ENCODE data around the gene C16orf46.

C16orf46 gene

DNA sequence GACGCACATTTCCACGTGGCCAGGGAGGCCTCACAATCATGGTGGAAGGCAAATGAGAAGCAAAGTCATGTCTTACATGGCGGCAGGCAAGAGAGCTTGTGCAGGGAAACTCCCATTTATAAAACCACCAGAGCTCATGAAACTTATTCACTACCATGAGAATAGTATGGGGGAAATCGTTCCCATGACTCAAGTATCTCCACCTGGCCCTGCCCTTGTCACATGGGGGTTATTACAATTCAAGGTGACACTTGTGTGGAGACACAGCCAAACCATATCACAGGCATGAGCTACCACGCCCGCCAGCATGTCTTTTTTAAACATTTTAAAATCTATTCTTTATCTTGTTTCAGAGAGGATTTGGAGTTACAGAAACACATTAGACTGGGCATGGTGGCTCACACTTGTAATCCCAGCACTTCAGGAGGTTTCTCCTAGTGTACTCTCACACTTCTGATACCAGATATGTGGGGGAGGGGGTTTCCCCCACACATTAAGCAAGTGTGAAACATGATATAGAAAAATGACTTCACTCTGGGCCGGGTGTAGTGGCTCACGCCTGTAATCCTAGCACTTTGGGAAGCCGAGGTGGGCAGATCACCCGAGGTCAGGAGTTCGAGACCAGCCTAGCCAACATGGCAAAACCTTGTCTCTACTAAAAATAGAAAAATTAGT is 47.0 kb downstream of the C16orf46 start:
- H3K27me3 ChIP-seq (ENCODE audit: low read depth) = no peaks in the 10 kb centered on the region
- peaks cover 39% of the 10 kb centered on the region for H3K36me3 ChIP-seq (replicated peaks)
- H3K9me3 ChIP-seq = peaks cover 5% of the 10 kb centered on the region; the same call in 1 of the 2 replicates
- H3K4me3 ChIP-seq = no peak overlapping the region
- in situ Hi-C loops (cut with MboI; ENCODE audit: low sequenced_read_pairs) = loop anchor here (25.0 kb wide), 1 partner anchor 707 kb away; no protein-coding TSS in a partner anchor
- H3K4me1 ChIP-seq = no peaks in the 10 kb centered on the region; the same call in 1 of the 2 replicates
- DNase-seq (ENCODE audit: low spot score in 2 of 2) = no peak

- peaks cover 65% of the 10 kb centered on the region for H3K36me3 ChIP-seq (replicated peaks)
Measured at GRCh38 chr16:81026429-81026828, 50.6 kb downstream of the C16orf46 start.

DNA sequence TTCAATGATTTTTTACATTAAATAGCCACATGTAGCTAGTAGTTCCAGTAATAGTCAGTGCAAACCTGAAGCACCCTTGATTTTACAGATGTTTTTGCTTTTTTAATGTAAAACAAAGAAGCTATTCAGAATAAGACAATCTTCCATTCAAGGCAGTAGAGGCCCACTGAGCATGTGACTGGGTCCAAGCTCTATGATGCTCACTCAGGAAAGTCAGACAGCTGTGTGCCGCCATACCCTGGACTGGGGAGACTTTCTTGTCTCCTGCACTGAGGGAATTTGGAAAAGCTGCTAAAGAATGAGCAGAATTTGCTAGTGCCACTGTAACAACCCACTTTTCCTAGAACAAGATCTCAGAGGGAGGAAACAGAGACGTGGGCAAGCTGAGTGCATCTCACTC is 58.5 kb downstream of the C16orf46 start:
- no peak for DNase-seq (ENCODE audit: low spot score in 2 of 2)
- in situ Hi-C loops (cut with MboI; ENCODE audit: low sequenced_read_pairs) = no loop called here
- no peaks in the 10 kb centered on the region for H3K9me3 ChIP-seq
- peaks cover 96% of the 10 kb centered on the region for H3K36me3 ChIP-seq (replicated peaks)
- H3K4me1 ChIP-seq = no peaks in the 10 kb centered on the region
- no peaks in the 10 kb centered on the region for H3K27me3 ChIP-seq (ENCODE audit: low read depth)
- no peak overlapping the region for H3K4me3 ChIP-seq

More at GRCh38 chr16:81026429-81026828, 50.6 kb downstream of the C16orf46 start:
- in situ Hi-C loops (cut with MboI; ENCODE audit: low sequenced_read_pairs) = loop anchor here (25.0 kb wide), 1 partner anchor 711 kb away; no protein-coding TSS in a partner anchor
- DNase-seq (ENCODE audit: low spot score in 2 of 2) = no peak
- no peaks in the 10 kb centered on the region for H3K9me3 ChIP-seq
- no peaks in the 10 kb centered on the region for H3K27me3 ChIP-seq (ENCODE audit: low read depth)
- H3K4me3 ChIP-seq = no peak overlapping the region
- H3K4me1 ChIP-seq = no peaks in the 10 kb centered on the region

DNA sequence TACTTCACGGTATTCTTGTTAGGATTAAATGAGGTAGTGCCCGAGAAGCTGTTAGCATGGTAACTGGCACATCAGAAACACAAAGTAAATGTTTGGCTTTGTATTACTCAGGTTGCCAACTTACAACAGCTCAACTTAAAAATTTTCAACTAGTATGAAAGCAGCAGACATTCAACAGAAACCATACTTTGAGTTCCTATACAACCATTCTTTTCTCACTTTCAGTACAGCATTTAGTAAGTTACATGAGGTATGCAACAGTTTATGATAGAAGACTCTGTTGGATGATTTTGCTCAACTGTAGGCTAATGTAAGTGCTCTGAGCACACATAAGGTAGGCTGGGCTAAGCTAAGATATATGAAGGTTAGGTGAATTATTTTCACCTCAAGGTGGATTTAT is 62.4 kb downstream of the C16orf46 start:
- in situ Hi-C loops (cut with MboI; ENCODE audit: low sequenced_read_pairs) = no loop called here
- Histone ChIP-seq H3K9me3 (no peaks in the 10 kb centered on the region), H3K36me3 (replicated peaks) (peaks cover 82% of the 10 kb centered on the region), H3K4me1 (no peaks in the 10 kb centered on the region), H3K27me3 (ENCODE audit: low read depth) (no peaks in the 10 kb centered on the region), H3K4me3 (no peak overlapping the region)
- DNase-seq (ENCODE audit: low spot score in 2 of 2) = no peak

- Histone ChIP-seq H3K36me3 (replicated peaks) (peaks cover 68% of the 10 kb centered on the region), H3K4me3 (no peak overlapping the region), H3K9me3 (no peaks in the 10 kb centered on the region), H3K4me1 (peaks cover 2% of the 10 kb centered on the region; the same call in 1 of the 2 replicates), H3K27me3 (ENCODE audit: low read depth) (no peaks in the 10 kb centered on the region)
- no peak for DNase-seq (ENCODE audit: low spot score in 2 of 2)
- in situ Hi-C loops (cut with MboI; ENCODE audit: low sequenced_read_pairs) = no loop called here
Measured at GRCh38 chr16:81012974-81013373, 64.1 kb downstream of the C16orf46 start.
